Karpas-422 (cell line): ENCODE data around the gene PDGFD. TPM values are rescaled to one million over a fixed set of nuclear protein-coding genes. Genes with fewer than 3 reads are reported as not detected.

ENCODE experiments used
- DNase-seq: peaks from one replicate; pipeline ENCODE4 v3.0.0-alpha.2; 2015
- H2AFZ ChIP-seq: fragments of 200-600 bp; sonication (generic); 2 replicates; pipeline ENCODE4 v1.6.1; 2014; ENCODE audit warnings: antibody characterized with exemption, low read length, mixed read lengths
- H3K27ac ChIP-seq: fragments of 200-600 bp; sonication (generic); 2 replicates; pipeline ENCODE4 v1.5.1; 2014; ENCODE audit warnings: mild to moderate bottlenecking, low read length, moderate library complexity
- H3K27me3 ChIP-seq: fragments of 200-600 bp; sonication (generic); 2 replicates; pipeline ENCODE4 v1.6.1; 2014; ENCODE audit warnings: low read length, mixed read lengths
- H3K36me3 ChIP-seq: fragments of 200-600 bp; sonication (generic); 2 replicates; pipeline ENCODE4 v1.6.1; 2014; ENCODE audit warnings: low read length, mixed read lengths; ENCODE audit not compliant: insufficient read depth
- H3K4me1 ChIP-seq: fragments of 200-600 bp; sonication (generic); 2 replicates; pipeline ENCODE4 v1.6.1; 2014; ENCODE audit warnings: mild to moderate bottlenecking, low read length, mixed read lengths
- H3K4me2 ChIP-seq: fragments of 200-600 bp; sonication (generic); 2 replicates; pipeline ENCODE4 v1.6.1; 2014; ENCODE audit warnings: low read length, low read depth, mild to moderate bottlenecking; ENCODE audit not compliant: poor library complexity, severe bottlenecking
- H3K4me3 ChIP-seq: fragments of 200-600 bp; sonication (generic); 2 replicates; pipeline ENCODE4 v1.5.1; 2014; ENCODE audit warnings: mild to moderate bottlenecking, antibody characterized with exemption, low read length, mixed read lengths
- H3K79me2 ChIP-seq: fragments of 200-600 bp; sonication (generic); 2 replicates; pipeline ENCODE4 v1.6.1; 2014; ENCODE audit warnings: mild to moderate bottlenecking, low read length, mixed read lengths
- H3K9ac ChIP-seq: fragments of 200-600 bp; sonication (generic); 2 replicates; pipeline ENCODE4 v1.6.0; 2014; ENCODE audit warnings: low read length
- H3K9me2 ChIP-seq: fragments of 200-600 bp; sonication (generic), shearing (Covaris generic); replicated peaks from 2 replicates; pipeline ENCODE4 v1.6.0; 2014; ENCODE audit warnings: mild to moderate bottlenecking, low read length, moderate library complexity; ENCODE audit not compliant: insufficient read depth
- H3K9me3 ChIP-seq: fragments of 300-700, 200-600 bp; sonication (generic); 2 replicates; pipeline ENCODE4 v1.6.1; 2014; ENCODE audit warnings: low read length, mixed read lengths
- H4K20me1 ChIP-seq: fragments of 200-600 bp; sonication (generic); 2 replicates; pipeline ENCODE4 v1.6.1; 2014; ENCODE audit warnings: mild to moderate bottlenecking, antibody characterized with exemption, low read length, low read depth; ENCODE audit not compliant: insufficient read depth
- total RNA-seq: library from RNA; depleted of rRNA; stranded (reverse); fragments of >200 nt; shearing (Covaris generic); gene quantifications from 2 replicates; pipeline ENCODE4 v1.2.3, GENCODE V29; 2014; ENCODE audit warnings: low replicate concordance

PDGFD gene
- total RNA-seq, 1 experiment from 2014 or later, result 360 TPM

GRCh38 chr11:103935219-103935618 lies 228.7 kb downstream of the PDGFD start:
- no peak overlapping the region for H3K4me2 ChIP-seq
- no peak for DNase-seq
- H3K36me3 ChIP-seq, result peaks cover 26% of the 10 kb centered on the region
- peaks cover 46% of the 10 kb centered on the region for H3K79me2 ChIP-seq
- no peak overlapping the region for H2AFZ ChIP-seq
- H3K9ac ChIP-seq, result no peak overlapping the region
- no peaks in the 10 kb centered on the region for H3K9me3 ChIP-seq
- H3K4me3 ChIP-seq, result no peak overlapping the region
- no peaks in the 10 kb centered on the region for H3K9me2 ChIP-seq
- peaks cover 46% of the 10 kb centered on the region for H3K4me1 ChIP-seq
- H3K27ac ChIP-seq, result peak overlapping the region; percentile 37
- no peaks in the 10 kb centered on the region for H4K20me1 ChIP-seq
- H3K27me3 ChIP-seq, result no peaks in the 10 kb centered on the region

- no peaks in the 10 kb centered on the region for H3K27me3 ChIP-seq
- H3K4me3 ChIP-seq, result peak overlapping the region; percentile 56
- no peak overlapping the region for H2AFZ ChIP-seq
- peaks cover 59% of the 10 kb centered on the region for H3K79me2 ChIP-seq
- peak overlapping the region; percentile 94 for H3K27ac ChIP-seq
- H3K4me1 ChIP-seq, result peaks cover 93% of the 10 kb centered on the region
- no peaks in the 10 kb centered on the region for H3K9me3 ChIP-seq
- H4K20me1 ChIP-seq, result no peaks in the 10 kb centered on the region
- H3K9me2 ChIP-seq, result no peaks in the 10 kb centered on the region
- H3K4me2 ChIP-seq, result peak overlapping the region; percentile 71
- peaks cover 28% of the 10 kb centered on the region for H3K36me3 ChIP-seq
- peak; percentile 100 for DNase-seq
- H3K9ac ChIP-seq, result peak overlapping the region; percentile 71
Measured at GRCh38 chr11:103929170-103929903, 234.6 kb downstream of the PDGFD start.

GRCh38 chr11:103928802-103929161 lies 235.2 kb downstream of the PDGFD start:
- peak overlapping the region; percentile 71 for H3K4me2 ChIP-seq
- H3K79me2 ChIP-seq, result peaks cover 59% of the 10 kb centered on the region
- peak overlapping the region; percentile 56 for H3K4me3 ChIP-seq

GRCh38 chr11:103928040-103928801 lies 235.7 kb downstream of the PDGFD start:
- Histone ChIP-seq H2AFZ (no peak overlapping the region), H3K79me2 (peaks cover 59% of the 10 kb centered on the region), H3K4me3 (peak overlapping the region; percentile 56), H3K9me2 (no peaks in the 10 kb centered on the region), H3K36me3 (peaks cover 39% of the 10 kb centered on the region), H4K20me1 (no peaks in the 10 kb centered on the region), H3K4me1 (peaks cover 93% of the 10 kb centered on the region), H3K4me2 (peak overlapping the region; percentile 71), H3K27ac (peak overlapping the region; percentile 94), H3K27me3 (no peaks in the 10 kb centered on the region), H3K9me3 (no peaks in the 10 kb centered on the region), H3K9ac (peak overlapping the region; percentile 71)
- peak; percentile 69 for DNase-seq

More at GRCh38 chr11:103928802-103929161, 235.2 kb downstream of the PDGFD start:
- H3K27me3 ChIP-seq, result no peaks in the 10 kb centered on the region
- H3K9ac ChIP-seq, result peak overlapping the region; percentile 71
- no peaks in the 10 kb centered on the region for H4K20me1 ChIP-seq
- DNase-seq, result peak; percentile 85
- H3K27ac ChIP-seq, result peak overlapping the region; percentile 94
- H3K9me3 ChIP-seq, result no peaks in the 10 kb centered on the region
- H3K36me3 ChIP-seq, result peaks cover 34% of the 10 kb centered on the region
- peaks cover 93% of the 10 kb centered on the region for H3K4me1 ChIP-seq
- H2AFZ ChIP-seq, result no peak overlapping the region
- H3K9me2 ChIP-seq, result no peaks in the 10 kb centered on the region

- H3K4me2 ChIP-seq, result peak overlapping the region; percentile 71
- H3K4me3 ChIP-seq, result no peak overlapping the region
- no peaks in the 10 kb centered on the region for H3K27me3 ChIP-seq
- H4K20me1 ChIP-seq, result no peaks in the 10 kb centered on the region
- no peaks in the 10 kb centered on the region for H3K9me2 ChIP-seq
- H3K27ac ChIP-seq, result peak overlapping the region; percentile 94
- H3K79me2 ChIP-seq, result peaks cover 63% of the 10 kb centered on the region
- H3K36me3 ChIP-seq, result peaks cover 41% of the 10 kb centered on the region
- no peaks in the 10 kb centered on the region for H3K9me3 ChIP-seq
- peak; percentile 92 for DNase-seq
- peak overlapping the region; percentile 71 for H3K9ac ChIP-seq
- H2AFZ ChIP-seq, result no peak overlapping the region
- peaks cover 92% of the 10 kb centered on the region for H3K4me1 ChIP-seq
Measured at GRCh38 chr11:103927535-103927934, 236.4 kb downstream of the PDGFD start.

GRCh38 chr11:103926990-103927389 lies 237.0 kb downstream of the PDGFD start:
- Histone ChIP-seq H3K9ac (no peak overlapping the region), H3K9me2 (no peaks in the 10 kb centered on the region), H3K79me2 (peaks cover 64% of the 10 kb centered on the region), H3K36me3 (peaks cover 42% of the 10 kb centered on the region), H4K20me1 (no peaks in the 10 kb centered on the region), H3K4me3 (no peak overlapping the region), H3K4me1 (peaks cover 91% of the 10 kb centered on the region), H2AFZ (no peak overlapping the region), H3K27me3 (no peaks in the 10 kb centered on the region), H3K4me2 (no peak overlapping the region), H3K9me3 (no peaks in the 10 kb centered on the region), H3K27ac (peak overlapping the region; percentile 94)
- DNase-seq, result no peak

- Histone ChIP-seq H3K36me3 (peaks cover 54% of the 10 kb centered on the region), H3K27me3 (no peaks in the 10 kb centered on the region), H3K27ac (peak overlapping the region; percentile 68), H3K4me3 (no peak overlapping the region), H3K9me3 (no peaks in the 10 kb centered on the region), H4K20me1 (no peaks in the 10 kb centered on the region), H3K4me2 (peak overlapping the region; percentile 0), H3K9ac (peak overlapping the region; percentile 1; the same call in 1 of the 2 replicates), H3K79me2 (peaks cover 75% of the 10 kb centered on the region), H2AFZ (no peak overlapping the region), H3K4me1 (peaks cover 87% of the 10 kb centered on the region), H3K9me2 (no peaks in the 10 kb centered on the region)
- DNase-seq, result no peak
Measured at GRCh38 chr11:103924166-103925013, 239.6 kb downstream of the PDGFD start.
